ENCODE data around the gene CRELD1.
"Not testable (repeated sequence)": the region's sequence is repeated elsewhere in the genome, so short reads cannot be mapped to it uniquely, and the experiment has no call there.

The CRELD1 gene

GRCh38 chr3:9899289-9899791, 34.3 kb upstream of the CRELD1 start:
- TF ChIP-seq CTCF (IDR thresholded peaks at IDR 0.05; ENCODE audit: low read length, missing control alignments), result no peak
- no peak overlapping the region for H3K4me3 ChIP-seq (replicated peaks; ENCODE audit: low read depth, low read length)
- no peak for DNase-seq (ENCODE audit: low read depth)

- not testable (repeated sequence) for H3K4me3 ChIP-seq (replicated peaks; ENCODE audit: low read depth, low read length); DNase-seq (ENCODE audit: low read depth)
Measured at GRCh38 chr3:9900965-9901415, 32.6 kb upstream of the CRELD1 start.

- no peak for TF ChIP-seq CTCF (IDR thresholded peaks at IDR 0.05; ENCODE audit: low read length, missing control alignments)
- DNase-seq (ENCODE audit: low read depth), result no peak
- H3K4me3 ChIP-seq (replicated peaks; ENCODE audit: low read depth, low read length), result no peak overlapping the region
Measured at GRCh38 chr3:9901967-9902366, 31.7 kb upstream of the CRELD1 start.

GRCh38 chr3:9902372-9903237, 31.0 kb upstream of the CRELD1 start, which contains the start of gene IL17RE:
Gene IL17RE (plus strand): TSS chr3:9902848. CDS start chr3:9902933, 85 bp downstream.
- no peak for DNase-seq (ENCODE audit: low read depth)

GRCh38 chr3:9903238-9903624, 30.4 kb upstream of the CRELD1 start:
- H3K4me3 ChIP-seq (replicated peaks; ENCODE audit: low read depth, low read length), result no peak overlapping the region
- DNase-seq (ENCODE audit: low read depth), result no peak
- TF ChIP-seq CTCF (IDR thresholded peaks at IDR 0.05; ENCODE audit: low read length, missing control alignments), result no peak

More at GRCh38 chr3:9902372-9903237, 31.0 kb upstream of the CRELD1 start, which contains the start of gene IL17RE:
- TF ChIP-seq CTCF (IDR thresholded peaks at IDR 0.05; ENCODE audit: low read length, missing control alignments), result no peak
- H3K4me3 ChIP-seq (replicated peaks; ENCODE audit: low read depth, low read length), result no peak within 1 kb of the TSS

- TF ChIP-seq CTCF (IDR thresholded peaks at IDR 0.05; ENCODE audit: low read length, missing control alignments), result no peak
- DNase-seq (ENCODE audit: low read depth), result no peak
- no peak overlapping the region for H3K4me3 ChIP-seq (replicated peaks; ENCODE audit: low read depth, low read length)
Measured at GRCh38 chr3:9903904-9904303, 29.7 kb upstream of the CRELD1 start.

GRCh38 chr3:9906480-9906879, 27.2 kb upstream of the CRELD1 start:
- DNase-seq (ENCODE audit: low read depth), result no peak
- H3K4me3 ChIP-seq (replicated peaks; ENCODE audit: low read depth, low read length), result no peak overlapping the region
- no peak for TF ChIP-seq CTCF (IDR thresholded peaks at IDR 0.05; ENCODE audit: low read length, missing control alignments)

Data from fibroblast of pulmonary artery (primary cell).